ENCODE data around the gene BBS7.

- TF ChIP-seq EZH2 (IDR thresholded peaks at IDR 0.05; ENCODE audit: borderline replicate concordance, insufficient read depth, low read length, poor library complexity, severe bottlenecking) (no peak), SMC3 (conservative IDR thresholded peaks at IDR 0.05; ENCODE audit: poor library complexity) (no peak), CTCF (IDR thresholded peaks at IDR 0.05; ENCODE audit: poor library complexity, severe bottlenecking) (no peak), EP300 (conservative IDR thresholded peaks at IDR 0.05; ENCODE audit: poor library complexity, severe bottlenecking) (no peak), MXI1 (conservative IDR thresholded peaks at IDR 0.05; ENCODE audit: poor library complexity, severe bottlenecking) (no peak), POLR2AphosphoS5 (IDR thresholded peaks at IDR 0.05) (no peak)
These were observed 3.3 kb upstream of the BBS7 start for GRCh38 chr4:121873604-121874003.

Data from neural cell (in vitro differentiated cells).